ENCODE data around the gene ACVRL1.

Gene ACVRL1

DNA sequence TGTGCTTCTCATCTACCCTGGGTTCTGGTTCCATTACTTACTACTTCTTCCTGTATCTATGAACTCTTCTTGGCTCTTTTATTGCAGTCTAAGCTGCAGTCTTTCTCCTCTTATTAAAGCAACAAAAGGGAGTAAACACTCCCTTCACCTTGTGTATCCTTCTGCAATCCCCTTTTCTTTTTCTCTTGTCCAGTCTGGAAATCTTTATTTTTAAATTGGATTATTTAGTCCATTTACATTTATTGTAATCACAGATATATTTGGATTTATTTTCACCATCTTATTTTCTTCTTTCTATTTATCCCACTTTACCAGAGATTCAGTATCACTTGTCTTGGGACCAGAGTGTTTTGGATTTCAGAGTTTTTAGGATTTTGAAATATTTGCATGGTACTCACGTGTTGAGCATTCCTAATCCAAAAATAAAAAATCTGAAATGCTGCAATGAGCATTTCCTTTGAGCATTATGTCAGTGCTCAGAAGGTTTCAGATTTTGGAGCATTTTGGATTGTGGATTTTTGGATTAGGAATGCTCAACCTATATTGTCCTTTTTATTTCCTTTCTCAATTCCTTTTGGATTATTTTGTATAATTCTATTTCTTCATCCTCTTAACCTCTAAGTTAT is 37.4 kb downstream of the ACVRL1 start:
- no peak for DNase-seq

- DNase-seq: no peak
Measured at GRCh38 chr12:51947246-51947996, 40.1 kb downstream of the ACVRL1 start.

DNA sequence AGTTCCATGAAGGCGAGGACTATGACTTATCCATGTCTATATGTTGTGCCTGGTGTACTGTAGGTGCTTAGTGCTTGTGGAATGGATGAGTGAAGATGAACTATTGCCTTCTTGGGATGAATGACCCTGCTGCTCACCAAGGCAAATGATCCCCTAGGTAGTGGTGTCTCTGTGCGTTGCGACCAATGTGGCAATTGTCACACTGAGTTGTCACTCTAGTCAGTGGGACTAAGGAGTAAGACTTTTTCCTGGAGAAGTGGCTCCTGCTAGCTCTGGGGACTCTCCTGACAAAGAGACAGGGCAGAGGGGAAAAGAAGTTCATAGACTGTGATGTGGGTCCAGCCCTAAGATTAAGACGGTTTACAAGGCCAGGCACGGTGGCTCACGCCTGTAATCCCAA is 40.8 kb downstream of the ACVRL1 start:
- DNase-seq: no peak

GRCh38 chr12:51949342-51950030 is 42.2 kb downstream of the ACVRL1 start:
- no peak for DNase-seq

DNA sequence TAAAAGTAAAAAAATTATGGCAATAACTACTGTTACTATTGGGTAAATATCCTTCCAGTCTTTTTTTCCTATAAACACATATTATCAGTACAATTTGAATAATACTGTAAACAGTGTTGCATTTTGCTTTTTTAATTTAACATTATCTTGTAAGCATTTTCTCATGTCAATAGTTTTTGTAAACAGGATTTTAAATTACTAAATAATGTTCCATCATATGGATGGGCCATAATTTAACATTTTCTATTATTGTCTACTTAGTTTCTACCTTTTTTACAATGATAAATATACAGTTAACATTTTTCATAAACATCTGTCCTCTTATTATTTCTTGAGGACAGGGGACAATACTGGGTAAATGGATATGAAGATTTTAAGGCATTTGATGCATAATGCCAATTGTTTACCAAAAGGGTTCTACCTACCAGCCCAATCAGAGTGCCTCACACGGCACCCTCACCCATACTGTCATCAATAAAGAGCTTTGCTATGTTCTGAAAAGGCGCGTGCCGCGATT is 43.4 kb downstream of the ACVRL1 start:
- no peak for DNase-seq

- DNase-seq: peak; percentile 87
Measured at GRCh38 chr12:51951199-51951842, 44.0 kb downstream of the ACVRL1 start, which contains the start of gene ACVR1B. Gene ACVR1B, plus strand, starts transcription at chr12:51951699. Its CDS starts 45 bp downstream, at chr12:51951744.

DNA sequence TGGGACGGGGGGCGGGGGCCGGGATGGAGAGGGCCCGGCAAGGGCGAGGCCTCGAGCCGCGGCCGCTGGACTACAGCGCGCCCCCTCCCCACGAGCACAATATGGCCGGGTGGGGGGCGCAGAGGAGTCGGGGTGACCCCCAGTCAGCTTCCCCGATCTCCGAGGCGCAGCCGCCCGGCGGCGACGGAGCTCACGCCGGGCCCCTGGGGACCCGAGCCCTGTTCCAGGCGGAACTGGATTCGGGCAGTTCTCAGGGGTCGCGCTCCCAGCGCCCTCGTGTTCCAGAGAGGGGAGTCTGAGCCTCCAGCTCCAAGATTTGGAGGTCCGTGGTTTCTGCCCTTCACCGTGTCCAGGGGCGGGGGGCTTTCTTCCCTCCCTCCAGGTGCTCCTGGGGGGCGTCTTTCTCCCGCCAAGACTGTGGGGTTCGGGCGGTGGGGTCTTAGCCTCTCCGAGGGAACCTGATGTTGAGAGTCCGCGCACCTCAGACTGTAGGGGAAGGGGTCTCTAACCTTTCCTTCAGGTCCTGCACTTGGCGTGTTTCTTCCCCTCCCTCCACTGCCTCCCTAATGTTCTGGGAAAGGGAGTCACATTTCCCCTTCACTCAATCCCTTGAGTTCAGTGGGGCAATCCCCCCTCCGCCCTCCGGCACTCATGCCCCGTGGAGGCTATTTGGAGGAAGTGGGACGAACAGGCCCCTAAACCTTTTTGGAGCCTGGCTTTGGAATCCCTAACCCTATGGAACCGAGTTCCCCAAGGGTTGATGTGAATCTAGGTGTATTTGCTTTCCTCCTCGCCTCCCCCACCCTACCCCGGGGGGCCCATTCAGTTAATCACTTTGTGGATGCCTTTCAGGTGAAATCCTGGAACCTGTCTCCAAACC is 44.8 kb downstream of the ACVRL1 start:
- DNase-seq: peak; percentile 5

DNA sequence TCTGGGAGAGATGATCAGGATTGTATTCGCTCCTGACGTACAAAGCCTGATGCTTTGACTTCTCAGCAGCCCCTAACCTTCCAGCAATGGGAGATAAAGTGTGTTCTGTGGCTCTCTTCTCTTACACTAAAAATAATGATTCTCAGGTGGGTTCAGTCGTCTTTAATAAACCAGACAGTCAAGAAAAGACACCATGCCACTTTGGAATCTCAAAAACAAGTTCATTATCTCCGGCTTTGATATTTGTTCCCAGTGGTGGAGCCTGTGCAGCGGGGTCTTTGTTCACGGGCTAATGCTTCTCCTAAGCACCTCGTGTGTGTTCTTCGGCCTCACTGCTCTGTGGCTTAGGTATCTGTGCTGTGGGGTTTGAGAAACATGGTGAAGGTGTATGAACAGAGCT is 45.8 kb downstream of the ACVRL1 start:
- DNase-seq: no peak

GRCh38 chr12:51953864-51954263 is 46.6 kb downstream of the ACVRL1 start:
- DNase-seq: no peak

DNA sequence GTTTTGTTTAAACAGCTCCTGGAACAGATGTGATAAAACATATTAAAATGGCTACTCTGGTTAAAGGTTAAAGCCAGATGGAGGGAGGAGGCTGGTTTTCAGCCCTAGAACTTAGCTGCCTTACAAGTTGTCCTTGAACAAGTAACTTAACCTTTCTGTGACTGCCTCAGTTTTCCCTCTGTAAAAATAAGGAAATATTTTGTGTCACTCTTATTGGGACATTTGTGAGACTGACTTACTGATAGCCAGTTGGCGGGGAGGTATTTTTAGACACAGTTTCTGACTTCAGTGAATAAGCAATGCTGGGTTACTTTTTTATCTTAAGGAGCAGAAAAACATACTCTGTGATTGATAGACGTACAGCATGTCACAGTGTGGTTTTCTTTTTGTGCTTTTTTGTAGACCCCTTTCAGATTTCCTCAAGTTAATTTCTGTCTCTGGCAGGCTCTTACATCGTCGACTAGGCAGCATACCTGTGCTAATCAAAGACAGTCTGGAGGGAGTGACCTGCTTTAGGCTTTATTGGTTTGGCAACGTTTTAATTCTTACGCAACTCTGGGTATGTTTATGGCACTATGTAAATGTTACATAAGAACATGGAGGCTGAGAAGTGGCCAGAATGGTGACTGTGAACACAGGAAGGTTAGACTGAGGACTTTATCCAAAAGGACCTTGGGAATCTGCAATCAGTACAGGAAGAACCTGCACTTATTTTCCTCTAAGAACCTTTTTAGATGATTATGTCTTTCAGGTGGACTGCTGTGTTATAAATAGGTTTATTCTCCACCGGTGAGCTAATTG is 47.5 kb downstream of the ACVRL1 start:
- no peak for DNase-seq

GRCh38 chr12:51955702-51956101 is 48.4 kb downstream of the ACVRL1 start:
- DNase-seq: no peak

DNA sequence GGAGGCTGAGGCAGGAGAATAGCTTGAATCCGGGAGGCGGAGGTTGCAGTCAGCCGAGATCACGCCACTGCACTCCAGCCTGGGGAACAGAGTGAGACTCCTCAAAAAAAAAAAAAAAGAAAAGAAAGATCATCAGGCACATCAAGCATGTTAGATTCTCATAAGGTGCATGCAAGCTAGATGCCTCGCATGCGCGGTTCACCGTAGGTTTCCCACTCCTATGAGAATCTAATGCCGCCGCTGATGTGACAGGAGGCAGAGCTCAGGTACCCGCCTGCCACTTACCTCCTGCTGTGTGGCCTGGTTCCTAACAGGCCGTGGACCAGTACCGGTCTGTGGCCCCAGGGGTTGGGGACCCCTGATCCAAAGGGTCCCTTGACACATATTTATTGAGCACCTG is 51.2 kb downstream of the ACVRL1 start:
- DNase-seq: no peak

- DNase-seq: no peak
Measured at GRCh38 chr12:51959211-51959610, 51.9 kb downstream of the ACVRL1 start.

- DNase-seq: no peak
Measured at GRCh38 chr12:51959921-51960320, 52.6 kb downstream of the ACVRL1 start.

- DNase-seq: no peak
Measured at GRCh38 chr12:51960488-51960887, 53.2 kb downstream of the ACVRL1 start.

- DNase-seq: no peak
Measured at GRCh38 chr12:51960890-51961289, 53.6 kb downstream of the ACVRL1 start.

- no peak for DNase-seq
Measured at GRCh38 chr12:51961834-51962233, 54.5 kb downstream of the ACVRL1 start.

DNA sequence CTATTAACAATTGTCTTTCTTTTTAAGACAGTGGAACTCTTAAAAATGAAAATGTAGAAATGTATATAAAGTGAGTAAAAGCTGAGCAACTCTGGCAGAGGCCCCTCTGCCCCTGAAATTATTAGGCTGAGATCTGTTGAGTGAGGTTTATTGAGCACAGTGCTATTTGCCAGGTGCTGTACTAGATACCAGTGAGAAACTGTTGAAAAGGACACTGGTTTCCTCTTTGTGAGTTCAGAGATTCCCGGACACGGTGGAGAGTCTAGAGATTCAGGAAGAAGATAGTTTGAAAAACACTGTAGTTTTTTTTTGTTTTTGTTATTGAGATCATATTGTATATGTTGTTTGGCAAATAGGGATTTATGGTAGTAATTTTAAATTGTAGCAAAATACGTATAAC is 55.4 kb downstream of the ACVRL1 start:
- DNase-seq: no peak

- DNase-seq: no peak
Measured at GRCh38 chr12:51963477-51963876, 56.2 kb downstream of the ACVRL1 start.

- no peak for DNase-seq
Measured at GRCh38 chr12:51969643-51970042, 62.3 kb downstream of the ACVRL1 start.

DNA sequence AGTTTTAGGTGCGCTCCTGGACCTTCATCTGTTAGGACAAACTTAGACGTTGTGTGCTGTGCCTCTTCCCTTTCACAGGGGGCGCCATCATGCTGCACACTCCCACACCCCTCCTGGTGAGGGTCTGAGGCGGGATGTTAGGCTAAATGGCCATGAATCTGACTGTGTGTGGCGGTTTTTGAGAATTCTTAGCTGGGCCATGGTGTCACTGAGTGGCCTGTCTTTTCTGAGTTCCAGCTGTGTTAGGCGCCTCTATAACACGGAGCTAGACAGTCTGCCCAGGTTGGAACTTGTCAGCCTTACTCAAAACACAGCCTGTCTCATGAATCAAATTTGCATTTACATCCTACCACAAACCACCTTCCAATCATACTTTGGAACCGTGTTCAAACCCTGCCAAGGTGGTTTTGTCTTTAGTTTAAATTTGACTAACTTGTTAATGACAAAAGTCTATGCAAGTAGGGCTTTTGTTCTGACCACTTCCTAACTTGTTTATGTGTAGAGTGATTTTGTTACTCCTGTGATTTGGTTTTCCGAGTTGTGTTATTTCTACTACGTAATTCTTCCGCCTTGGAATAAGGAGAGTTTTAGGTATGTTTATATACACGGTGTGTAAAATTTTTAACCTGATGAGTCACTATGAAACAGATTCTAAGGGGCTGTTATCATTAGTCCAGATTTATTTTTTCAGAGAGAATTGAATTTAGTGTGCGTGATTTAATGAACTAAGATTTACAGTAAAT is 63.8 kb downstream of the ACVRL1 start:
- peak; percentile 32 for DNase-seq
